AG09319 (cell line): ENCODE results near the gene SH3BGRL3.

Experiments
- DNase-seq: peaks from one replicate; pipeline ENCODE4 v3.0.0-alpha.2; 2010; ENCODE audit warnings: low read depth; ENCODE audit errors: extremely low read depth
- TF ChIP-seq, protein P1 (sequence below): IDR thresholded peaks from 2 replicates; pipeline ENCODE4 v1.5.1; 2011; ENCODE audit warnings: low read depth, mild to moderate bottlenecking, inconsistent platforms, low read length, moderate library complexity

Gene SH3BGRL3

DNA sequence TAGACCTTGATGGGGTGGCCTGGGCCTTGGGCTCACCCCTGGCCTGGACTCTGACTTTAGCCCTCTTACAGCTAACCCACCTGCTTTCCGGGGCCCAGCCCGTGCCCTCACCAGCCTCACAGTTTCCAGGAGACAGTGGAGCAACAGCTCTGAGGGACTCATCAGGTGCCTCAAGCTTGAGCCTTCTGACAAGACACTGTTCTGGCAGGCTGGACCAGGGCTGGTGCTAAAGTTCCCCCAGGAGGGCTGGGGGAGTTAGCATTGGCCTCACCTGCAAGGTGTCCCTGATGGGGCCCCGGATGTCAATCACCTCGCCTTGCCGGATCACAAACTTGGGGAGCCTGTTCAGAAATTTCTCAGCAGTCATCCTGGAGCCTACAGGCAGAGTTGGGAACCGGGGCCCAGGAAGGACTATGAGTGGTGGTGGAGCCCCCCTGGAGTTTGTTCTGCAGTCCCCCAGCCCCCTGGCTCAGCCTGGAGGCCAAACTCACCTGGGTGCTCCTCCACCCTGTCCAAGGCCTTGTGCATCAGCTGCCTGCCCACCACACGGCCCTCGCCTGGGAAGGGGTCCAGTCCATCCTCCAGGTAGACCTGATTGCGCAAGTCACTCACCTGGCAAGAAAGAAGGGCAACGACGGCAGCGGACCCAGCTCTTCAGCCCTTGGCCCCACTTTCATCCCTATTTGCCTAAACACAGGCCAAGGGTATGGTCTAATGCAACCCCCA, 4.1 kb downstream of the SH3BGRL3 start:
- no peak for DNase-seq
- TF ChIP-seq, protein P1, sequence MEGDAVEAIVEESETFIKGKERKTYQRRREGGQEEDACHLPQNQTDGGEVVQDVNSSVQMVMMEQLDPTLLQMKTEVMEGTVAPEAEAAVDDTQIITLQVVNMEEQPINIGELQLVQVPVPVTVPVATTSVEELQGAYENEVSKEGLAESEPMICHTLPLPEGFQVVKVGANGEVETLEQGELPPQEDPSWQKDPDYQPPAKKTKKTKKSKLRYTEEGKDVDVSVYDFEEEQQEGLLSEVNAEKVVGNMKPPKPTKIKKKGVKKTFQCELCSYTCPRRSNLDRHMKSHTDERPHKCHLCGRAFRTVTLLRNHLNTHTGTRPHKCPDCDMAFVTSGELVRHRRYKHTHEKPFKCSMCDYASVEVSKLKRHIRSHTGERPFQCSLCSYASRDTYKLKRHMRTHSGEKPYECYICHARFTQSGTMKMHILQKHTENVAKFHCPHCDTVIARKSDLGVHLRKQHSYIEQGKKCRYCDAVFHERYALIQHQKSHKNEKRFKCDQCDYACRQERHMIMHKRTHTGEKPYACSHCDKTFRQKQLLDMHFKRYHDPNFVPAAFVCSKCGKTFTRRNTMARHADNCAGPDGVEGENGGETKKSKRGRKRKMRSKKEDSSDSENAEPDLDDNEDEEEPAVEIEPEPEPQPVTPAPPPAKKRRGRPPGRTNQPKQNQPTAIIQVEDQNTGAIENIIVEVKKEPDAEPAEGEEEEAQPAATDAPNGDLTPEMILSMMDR = no peak

DNA sequence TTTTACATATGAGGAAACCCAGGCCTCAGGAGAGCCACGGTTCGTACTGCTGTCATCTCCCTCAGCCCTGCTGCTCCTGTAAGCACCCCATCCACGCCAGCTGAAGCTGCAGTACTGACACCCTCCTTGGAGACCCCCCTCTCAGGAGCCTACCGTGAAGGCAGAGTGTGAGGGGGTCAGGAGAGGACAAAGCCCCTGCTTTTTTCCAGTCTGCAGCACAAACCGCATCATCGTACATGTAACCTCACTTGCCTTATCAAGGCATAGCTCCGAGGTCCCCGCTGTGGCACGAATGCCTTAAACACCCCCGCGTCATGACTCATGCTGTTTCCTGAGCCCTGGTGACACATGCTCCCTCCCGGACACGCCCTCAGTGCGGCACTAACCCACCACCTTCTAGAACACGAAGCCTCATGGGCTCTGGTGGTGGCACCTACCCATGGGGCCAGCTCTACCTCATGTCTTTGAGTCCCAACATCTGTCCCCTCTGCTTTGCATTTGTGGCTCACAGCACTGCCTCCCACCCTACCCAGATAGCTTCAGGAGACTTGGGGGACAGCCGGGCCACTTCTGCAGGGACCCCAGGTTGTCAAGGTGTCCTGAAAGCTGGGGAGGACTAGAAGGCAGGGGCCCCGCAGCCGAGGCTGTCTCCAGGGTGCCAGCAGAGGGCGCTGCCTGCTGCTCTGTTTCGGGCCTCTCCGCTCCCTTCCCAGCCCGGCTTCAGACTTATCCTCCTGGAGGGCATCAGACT, 4.9 kb downstream of the SH3BGRL3 start:
- TF ChIP-seq, protein P1 = peak; percentile 64
- peak; percentile 61 for DNase-seq

DNA sequence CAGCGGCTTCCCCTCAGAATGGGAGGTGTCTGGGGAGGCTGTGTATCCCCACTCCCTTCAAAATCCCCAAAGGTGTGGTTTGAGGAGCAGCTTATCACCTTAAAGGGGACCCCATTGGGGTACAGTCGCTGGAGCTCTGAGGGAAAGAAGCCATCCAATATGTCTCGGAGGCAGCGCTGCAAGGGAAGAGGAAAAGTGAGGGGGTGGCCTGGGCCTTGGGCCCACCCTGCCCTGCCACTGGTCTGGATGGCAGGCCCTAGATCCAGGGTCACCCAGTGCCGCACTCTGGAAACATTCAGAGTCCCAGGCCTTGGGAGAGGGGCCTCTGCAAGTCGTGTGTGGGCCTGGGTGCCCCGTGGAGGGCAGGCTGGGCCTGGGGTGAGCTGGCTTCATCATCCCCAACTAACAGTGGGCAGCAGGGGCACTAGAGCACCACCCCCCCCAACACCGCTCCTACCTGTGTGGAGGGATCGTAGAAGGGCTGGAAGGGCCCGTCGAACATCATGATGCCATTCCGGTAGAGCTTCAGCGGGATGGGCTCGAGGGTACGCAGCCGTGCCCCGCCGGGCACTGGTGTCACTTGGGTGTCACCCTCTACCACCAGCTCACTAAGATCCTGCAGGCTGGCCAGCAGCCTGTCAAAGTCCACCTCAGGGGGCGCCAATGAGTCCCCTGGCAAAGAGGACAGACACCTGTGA, 5.6 kb downstream of the SH3BGRL3 start:
- no peak for DNase-seq
- TF ChIP-seq, protein P1 = peak; percentile 15

GRCh38 chr1:26286064-26286416, 6.2 kb downstream of the SH3BGRL3 start:
- TF ChIP-seq, protein P1 = no peak
- no peak for DNase-seq

DNA sequence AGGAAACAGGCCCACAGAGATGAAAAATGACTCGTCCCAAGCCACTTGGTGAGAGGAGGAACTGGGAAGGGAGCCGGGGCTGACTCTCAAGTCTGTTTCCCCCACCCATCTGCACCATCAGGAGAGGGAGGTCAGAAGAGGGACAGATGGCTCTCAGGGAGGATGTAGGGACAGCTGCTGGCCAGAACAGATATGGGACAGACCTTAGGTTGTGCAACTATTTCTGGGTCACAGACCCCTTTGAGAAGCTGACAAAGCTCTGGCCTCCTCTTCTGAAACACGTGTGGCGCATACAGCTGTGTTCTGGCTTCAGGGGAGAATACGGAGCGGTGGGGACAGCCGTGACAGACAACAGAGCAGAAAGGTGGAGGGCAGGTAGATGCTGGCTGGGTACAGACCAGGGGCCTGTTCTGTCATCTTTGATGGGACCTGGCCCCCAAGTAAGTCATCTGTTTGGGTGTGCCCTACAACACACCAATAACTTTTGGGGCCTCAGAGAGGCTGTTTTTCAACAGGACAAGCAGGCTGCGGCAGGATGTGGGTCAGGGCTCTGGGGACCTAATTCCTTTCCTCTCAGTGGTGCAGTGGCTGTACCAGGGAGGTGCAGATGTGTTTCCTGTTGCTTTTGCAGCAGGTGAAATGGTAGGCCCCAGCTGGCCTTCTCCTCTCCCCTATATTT, 7.3 kb downstream of the SH3BGRL3 start:
- no peak for DNase-seq
- TF ChIP-seq, protein P1 = no peak

- no peak for DNase-seq
- TF ChIP-seq, protein P1 = no peak
These were observed 7.9 kb downstream of the SH3BGRL3 start for GRCh38 chr1:26287811-26288210.
